ENCODE results near the gene INHBB.

The INHBB gene

DNA sequence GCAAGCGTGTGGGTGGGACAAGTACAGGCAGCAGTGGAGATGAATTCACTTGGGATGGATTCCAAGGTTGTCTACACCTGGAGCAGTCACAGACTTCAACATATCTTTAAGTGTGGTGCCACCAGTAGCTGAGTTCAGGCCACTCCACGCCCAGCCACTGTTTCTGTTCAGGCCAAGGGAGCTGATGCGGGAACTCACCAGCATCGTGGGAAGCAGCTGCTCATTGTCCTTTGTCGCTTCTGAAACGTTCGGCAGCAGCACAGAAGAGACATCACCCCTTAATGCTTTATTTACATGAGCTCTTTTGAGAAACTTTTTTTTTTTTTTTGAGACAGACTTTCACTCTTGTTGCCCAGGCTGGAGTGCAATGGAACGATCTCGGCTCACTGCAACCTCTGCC lies 19.9 kb upstream of the INHBB start:
- Histone ChIP-seq H3K4me2 (ENCODE audit: low read length) (no peak overlapping the region), H3K27ac (no peak overlapping the region), H3K36me3 (ENCODE audit: control insufficient read depth, insufficient read depth, low read length) (no peaks in the 10 kb centered on the region), H3K79me2 (no peaks in the 10 kb centered on the region), H2AFZ (no peak overlapping the region), H3K9ac (no peak overlapping the region), H3K4me3 (ENCODE audit: low read depth, low read length) (no peak overlapping the region), H3K9me3 (ENCODE audit: control insufficient read depth, low read length) (no peaks in the 10 kb centered on the region), H3K27me3 (ENCODE audit: control insufficient read depth, insufficient read depth, low read length) (no peaks in the 10 kb centered on the region), H3K4me1 (peaks cover 7% of the 10 kb centered on the region)
- TF ChIP-seq, protein P1, sequence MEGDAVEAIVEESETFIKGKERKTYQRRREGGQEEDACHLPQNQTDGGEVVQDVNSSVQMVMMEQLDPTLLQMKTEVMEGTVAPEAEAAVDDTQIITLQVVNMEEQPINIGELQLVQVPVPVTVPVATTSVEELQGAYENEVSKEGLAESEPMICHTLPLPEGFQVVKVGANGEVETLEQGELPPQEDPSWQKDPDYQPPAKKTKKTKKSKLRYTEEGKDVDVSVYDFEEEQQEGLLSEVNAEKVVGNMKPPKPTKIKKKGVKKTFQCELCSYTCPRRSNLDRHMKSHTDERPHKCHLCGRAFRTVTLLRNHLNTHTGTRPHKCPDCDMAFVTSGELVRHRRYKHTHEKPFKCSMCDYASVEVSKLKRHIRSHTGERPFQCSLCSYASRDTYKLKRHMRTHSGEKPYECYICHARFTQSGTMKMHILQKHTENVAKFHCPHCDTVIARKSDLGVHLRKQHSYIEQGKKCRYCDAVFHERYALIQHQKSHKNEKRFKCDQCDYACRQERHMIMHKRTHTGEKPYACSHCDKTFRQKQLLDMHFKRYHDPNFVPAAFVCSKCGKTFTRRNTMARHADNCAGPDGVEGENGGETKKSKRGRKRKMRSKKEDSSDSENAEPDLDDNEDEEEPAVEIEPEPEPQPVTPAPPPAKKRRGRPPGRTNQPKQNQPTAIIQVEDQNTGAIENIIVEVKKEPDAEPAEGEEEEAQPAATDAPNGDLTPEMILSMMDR (IDR thresholded peaks at IDR 0.05), result no peak

DNA sequence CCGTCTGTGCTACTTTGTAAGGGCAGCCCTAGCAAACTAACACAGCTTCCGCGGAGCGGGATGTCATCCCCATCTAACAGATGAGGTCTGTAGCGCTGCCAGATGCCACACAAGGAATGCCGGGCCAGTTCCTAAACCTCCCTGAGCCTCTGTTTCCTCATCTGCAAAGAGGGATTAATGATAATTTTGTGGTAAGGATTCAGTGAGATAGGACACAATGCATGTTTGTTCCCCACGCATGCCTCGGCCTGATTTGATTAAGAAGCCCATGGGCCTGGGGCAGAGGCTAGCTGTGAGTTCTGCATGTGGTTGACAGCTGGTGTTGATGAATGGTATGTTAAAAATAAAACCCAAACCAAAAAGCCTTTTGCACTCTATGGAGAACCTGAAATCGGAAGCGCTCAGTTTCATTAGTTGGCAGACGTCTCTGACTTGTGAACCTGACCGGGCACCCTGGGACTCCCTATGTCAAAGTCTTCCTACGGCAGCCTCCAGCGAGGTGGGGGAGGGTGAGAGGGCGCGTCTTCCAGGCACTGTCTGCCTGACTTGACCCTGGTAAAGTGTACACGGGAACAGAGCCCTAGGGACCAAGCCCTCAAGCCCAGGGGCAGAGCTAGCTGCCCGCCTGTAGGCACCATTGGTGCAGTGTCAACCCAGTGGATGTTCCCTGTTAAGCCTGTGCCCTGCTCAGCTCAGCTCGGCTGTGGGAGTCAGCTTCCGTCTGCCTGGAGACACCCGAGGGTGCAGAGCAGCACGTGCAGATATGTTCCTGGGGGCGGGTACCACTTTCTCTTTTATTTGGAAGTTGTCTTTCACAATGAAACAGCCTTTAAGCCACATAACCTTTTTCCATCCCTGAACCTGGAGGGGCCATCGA lies 14.8 kb upstream of the INHBB start:
- Histone ChIP-seq H3K79me2 (no peaks in the 10 kb centered on the region), H3K4me1 (no peaks in the 10 kb centered on the region), H3K27me3 (ENCODE audit: control insufficient read depth, insufficient read depth, low read length) (no peaks in the 10 kb centered on the region), H3K4me2 (ENCODE audit: low read length) (no peak overlapping the region), H3K4me3 (ENCODE audit: low read depth, low read length) (no peak overlapping the region), H3K27ac (no peak overlapping the region), H3K9ac (no peak overlapping the region), H2AFZ (no peak overlapping the region), H3K9me3 (ENCODE audit: control insufficient read depth, low read length) (no peaks in the 10 kb centered on the region), H3K36me3 (ENCODE audit: control insufficient read depth, insufficient read depth, low read length) (no peaks in the 10 kb centered on the region)
- TF ChIP-seq, protein P1 (IDR thresholded peaks at IDR 0.05), result no peak

DNA sequence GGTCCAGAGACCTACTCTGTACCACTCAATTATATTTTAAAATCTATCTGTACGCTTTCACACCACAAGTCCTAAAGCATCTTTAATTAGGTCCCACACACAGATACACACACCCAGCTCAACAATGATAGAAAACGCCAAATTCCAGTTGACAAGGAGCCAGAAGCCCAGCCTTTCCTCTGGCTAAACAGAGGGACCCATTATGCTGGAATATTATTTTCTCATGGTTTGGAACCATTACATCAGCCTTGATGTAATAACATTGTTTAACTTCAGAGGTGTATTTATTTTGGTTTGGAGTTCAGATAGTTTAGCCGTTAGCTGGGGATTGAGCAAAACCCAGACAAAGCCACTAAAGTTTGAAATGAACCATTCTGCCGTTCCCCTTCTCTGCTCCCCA lies 14.0 kb upstream of the INHBB start:
- Histone ChIP-seq H3K4me2 (ENCODE audit: low read length) (no peak overlapping the region), H3K4me1 (no peaks in the 10 kb centered on the region), H3K36me3 (ENCODE audit: control insufficient read depth, insufficient read depth, low read length) (no peaks in the 10 kb centered on the region), H2AFZ (no peak overlapping the region), H3K27ac (no peak overlapping the region), H3K79me2 (no peaks in the 10 kb centered on the region), H3K9me3 (ENCODE audit: control insufficient read depth, low read length) (no peaks in the 10 kb centered on the region), H3K4me3 (ENCODE audit: low read depth, low read length) (no peak overlapping the region), H3K9ac (no peak overlapping the region), H3K27me3 (ENCODE audit: control insufficient read depth, insufficient read depth, low read length) (no peaks in the 10 kb centered on the region)
- TF ChIP-seq, protein P1 (IDR thresholded peaks at IDR 0.05), result no peak

DNA sequence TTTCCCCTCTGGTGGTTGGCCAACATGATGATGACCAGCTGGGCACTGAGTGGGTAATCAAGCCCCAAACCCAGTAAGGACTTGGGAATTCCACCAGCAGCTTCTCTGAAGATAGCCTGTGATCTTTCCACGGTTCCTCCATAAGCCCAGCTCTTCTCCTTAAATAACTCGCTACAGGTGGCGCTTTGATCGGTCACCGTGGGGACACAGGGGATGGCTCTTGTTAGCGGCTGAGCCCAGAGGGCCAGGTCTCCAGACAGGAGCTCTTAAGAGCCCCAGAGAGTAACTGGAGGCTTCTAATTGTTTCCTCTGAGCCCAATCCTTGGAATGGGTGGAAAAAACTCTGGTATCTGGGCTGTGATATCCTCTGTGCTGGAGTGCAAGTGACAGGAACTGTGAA lies 13.6 kb upstream of the INHBB start:
- no peaks in the 10 kb centered on the region for H3K79me2 ChIP-seq
- H3K9ac ChIP-seq, result no peak overlapping the region
- H3K9me3 ChIP-seq (ENCODE audit: control insufficient read depth, low read length), result no peaks in the 10 kb centered on the region
- H2AFZ ChIP-seq, result no peak overlapping the region
- no peak overlapping the region for H3K4me3 ChIP-seq (ENCODE audit: low read depth, low read length)
- no peaks in the 10 kb centered on the region for H3K27me3 ChIP-seq (ENCODE audit: control insufficient read depth, insufficient read depth, low read length)
- no peaks in the 10 kb centered on the region for H3K4me1 ChIP-seq
- TF ChIP-seq, protein P1 (IDR thresholded peaks at IDR 0.05), result no peak
- no peak overlapping the region for H3K27ac ChIP-seq
- no peaks in the 10 kb centered on the region for H3K36me3 ChIP-seq (ENCODE audit: control insufficient read depth, insufficient read depth, low read length)
- H3K4me2 ChIP-seq (ENCODE audit: low read length), result no peak overlapping the region

DNA sequence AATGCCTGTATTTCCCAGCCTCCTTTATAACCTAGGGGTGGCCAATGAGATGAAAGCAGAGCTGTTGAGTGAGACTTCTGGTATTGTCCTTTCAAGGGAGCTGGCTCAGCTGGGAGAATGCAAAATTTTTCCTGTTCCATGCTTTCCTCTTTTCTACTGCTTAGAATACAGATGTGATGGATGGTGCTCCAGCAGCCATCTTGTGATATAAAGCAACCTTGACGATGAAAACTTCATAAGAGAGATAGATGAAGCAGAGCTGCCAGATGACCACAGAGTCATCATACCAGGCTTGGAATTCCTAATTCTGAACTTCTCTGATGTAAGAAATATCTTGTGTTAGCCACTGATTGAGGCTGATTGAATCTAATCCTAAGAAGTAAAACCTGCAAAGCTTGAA lies 11.9 kb upstream of the INHBB start:
- no peaks in the 10 kb centered on the region for H3K79me2 ChIP-seq
- H3K4me2 ChIP-seq (ENCODE audit: low read length), result no peak overlapping the region
- no peak overlapping the region for H2AFZ ChIP-seq
- no peak overlapping the region for H3K9ac ChIP-seq
- H3K36me3 ChIP-seq (ENCODE audit: control insufficient read depth, insufficient read depth, low read length), result no peaks in the 10 kb centered on the region
- H3K4me1 ChIP-seq, result peaks cover 8% of the 10 kb centered on the region
- no peak overlapping the region for H3K27ac ChIP-seq
- TF ChIP-seq, protein P1 (IDR thresholded peaks at IDR 0.05), result no peak
- H3K9me3 ChIP-seq (ENCODE audit: control insufficient read depth, low read length), result no peaks in the 10 kb centered on the region
- no peak overlapping the region for H3K4me3 ChIP-seq (ENCODE audit: low read depth, low read length)
- no peaks in the 10 kb centered on the region for H3K27me3 ChIP-seq (ENCODE audit: control insufficient read depth, insufficient read depth, low read length)

Data from parathyroid adenoma (tissue), 2 donors.